Stimulated activated CD4-positive, alpha-beta T cell treated with anti-CD3 and anti-CD28 coated beads, Interleukin-15, amount 100 ng/mL, for 48 hours (primary cell): ENCODE data around the gene PMPCA.
A peak's percentile ranks its signal among the peaks of the same experiment; 100 is the strongest.
"Not testable (repeated sequence)": the region's sequence is repeated elsewhere in the genome, so short reads cannot be mapped to it uniquely, and the experiment has no call there.

Experiments used
- DNase-seq, 2 donors: peaks; one replicate each; pipeline ENCODE4 v3.0.0-alpha.2; 2020; ENCODE audit warnings: low read depth in 2 of 2

The PMPCA gene

DNA sequence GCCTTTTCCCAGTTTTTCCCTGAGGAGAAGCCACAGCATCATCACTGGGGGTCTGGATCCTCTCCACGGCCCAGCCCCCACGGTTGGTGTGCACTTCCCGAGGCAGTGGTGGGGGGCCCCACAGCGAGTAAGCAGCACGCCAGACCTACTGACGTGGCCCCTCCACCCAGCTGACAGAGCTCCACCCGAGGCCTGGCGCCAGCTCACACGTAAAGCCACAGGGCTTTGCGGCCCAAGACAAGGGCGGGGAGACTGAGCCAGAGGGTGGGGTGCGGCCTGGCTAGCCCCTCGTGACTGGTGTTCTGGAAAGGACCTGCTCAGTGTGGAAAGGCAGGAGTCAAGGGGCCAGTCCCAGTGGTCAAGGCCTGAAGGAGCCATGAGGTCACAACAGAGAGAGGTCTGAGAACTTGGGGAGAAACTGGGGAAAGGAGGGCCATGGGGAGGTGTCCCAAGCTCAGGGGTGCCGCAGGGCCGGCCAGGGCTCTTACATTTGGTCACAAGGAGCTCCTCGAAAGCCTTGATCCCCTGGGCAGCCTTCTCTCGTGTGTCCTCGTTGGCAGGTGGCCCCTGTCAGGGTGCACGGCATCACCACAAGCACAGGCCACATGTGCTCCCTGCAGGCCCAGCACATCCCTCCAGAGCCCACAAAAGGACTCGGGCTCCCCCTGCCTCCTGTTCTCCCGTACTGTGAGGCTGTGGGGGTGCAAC lies 16.0 kb upstream of the PMPCA start:
- no peak for DNase-seq

GRCh38 chr9:136395020-136395340 lies 15.5 kb upstream of the PMPCA start:
- no peak for DNase-seq

DNA sequence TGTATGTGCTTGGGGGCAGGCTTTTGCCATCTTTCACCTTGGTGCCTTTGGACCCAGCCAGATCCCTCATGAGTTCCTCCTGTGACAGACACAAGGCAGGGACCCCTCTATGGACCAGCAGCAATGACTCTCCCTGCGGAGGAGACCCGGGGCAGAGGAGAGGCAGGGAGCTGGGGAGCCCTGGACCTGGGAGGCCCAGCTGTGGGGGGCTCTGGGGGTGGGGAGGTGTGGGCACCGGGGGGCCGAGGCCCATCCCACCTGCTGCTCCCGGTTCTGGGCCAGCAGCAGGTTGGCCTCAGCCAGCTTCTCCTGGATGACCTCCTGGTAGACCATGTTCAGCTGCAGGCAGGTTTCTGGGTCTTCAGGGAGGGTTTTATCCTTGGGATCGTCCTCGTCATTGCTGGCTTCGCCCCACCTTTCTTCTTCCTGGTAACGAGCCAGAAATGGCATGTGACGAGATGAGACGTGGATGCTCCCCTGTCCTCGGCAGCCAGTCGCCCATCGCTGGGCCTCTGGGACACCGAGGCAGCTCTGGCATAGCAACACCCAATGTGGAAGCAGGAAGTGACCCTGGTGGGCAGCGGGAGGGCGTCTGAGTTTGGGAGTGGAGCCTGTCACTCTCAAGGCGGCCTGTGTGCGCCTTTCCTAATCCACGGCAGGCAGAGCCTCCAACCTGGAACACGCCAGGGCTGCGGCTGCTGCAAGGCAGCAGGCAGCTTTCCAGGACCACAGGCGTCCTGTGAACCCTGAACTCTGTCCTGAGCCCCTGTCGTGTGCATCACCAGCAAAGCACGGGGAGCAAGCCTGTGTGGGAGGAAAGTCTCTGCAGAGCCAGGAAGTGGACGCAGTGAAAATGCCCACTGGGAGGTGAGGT lies 14.9 kb upstream of the PMPCA start:
- no peak for DNase-seq

DNA sequence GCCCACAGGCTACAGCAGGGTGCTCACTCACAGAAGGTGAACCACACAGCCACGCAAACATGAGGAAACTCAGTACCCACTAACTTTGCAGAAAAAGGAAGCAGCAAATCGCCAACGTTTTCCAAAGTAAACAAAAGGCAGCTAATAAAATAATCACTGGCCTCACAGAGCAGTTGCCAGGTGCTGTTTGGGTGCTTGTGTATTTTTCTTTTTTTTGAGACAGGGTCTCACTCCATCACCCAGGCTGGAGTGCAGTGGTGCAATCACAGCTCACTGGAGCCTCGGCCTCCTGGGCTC lies 14.3 kb upstream of the PMPCA start:
- DNase-seq, result no peak

DNA sequence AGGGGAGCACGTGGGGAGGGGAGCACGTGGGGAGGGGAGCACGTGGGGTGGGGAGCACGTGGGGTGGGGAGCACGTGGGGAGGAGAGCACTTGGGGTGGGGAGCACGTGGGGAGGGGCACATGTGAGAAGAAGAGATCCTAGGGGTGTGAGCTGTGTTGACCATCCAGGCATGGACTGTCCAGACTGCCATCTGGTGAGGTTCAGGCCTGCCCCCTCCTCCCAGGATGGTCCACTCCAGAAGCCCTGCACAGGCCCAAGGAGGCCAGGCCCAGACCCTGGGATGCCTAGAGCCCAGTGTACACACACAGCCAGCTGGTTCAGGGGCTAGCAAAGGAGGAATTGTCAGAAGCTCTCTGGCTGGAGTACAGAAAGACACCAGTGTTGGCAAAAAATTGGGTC lies 12.8 kb upstream of the PMPCA start:
- no peak for DNase-seq

DNA sequence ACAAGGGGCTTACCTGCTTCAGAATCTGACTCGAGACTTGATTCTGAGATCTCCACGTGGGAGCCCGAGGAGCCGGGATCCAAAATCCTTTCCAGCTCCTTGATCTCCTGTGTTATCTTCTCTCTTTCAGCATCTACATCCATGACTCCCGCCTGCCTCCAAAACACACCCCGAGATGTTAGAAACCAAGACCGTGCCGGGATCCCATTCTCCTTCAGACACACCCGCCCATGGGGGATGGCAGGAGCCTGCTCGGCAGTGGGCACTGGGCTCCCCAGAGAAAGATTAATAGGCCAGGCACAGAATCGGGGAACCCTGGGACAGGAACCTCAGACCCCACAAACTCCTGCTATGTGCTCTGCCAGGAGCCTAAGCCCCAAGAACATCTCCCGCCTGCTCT lies 12.2 kb upstream of the PMPCA start:
- no peak for DNase-seq

GRCh38 chr9:136399176-136400037 lies 11.1 kb upstream of the PMPCA start:
- DNase-seq, result no peak

GRCh38 chr9:136400038-136400834 lies 10.2 kb upstream of the PMPCA start, which contains the start of gene SNAPC4:
Gene SNAPC4 (minus strand): TSS chr9:136400170. CDS start chr9:136398428, 1,742 bp downstream.
- peak; percentile 75 to 83 for DNase-seq

- no peak for DNase-seq
Measured at GRCh38 chr9:136401173-136401922, 9.1 kb upstream of the PMPCA start.

DNA sequence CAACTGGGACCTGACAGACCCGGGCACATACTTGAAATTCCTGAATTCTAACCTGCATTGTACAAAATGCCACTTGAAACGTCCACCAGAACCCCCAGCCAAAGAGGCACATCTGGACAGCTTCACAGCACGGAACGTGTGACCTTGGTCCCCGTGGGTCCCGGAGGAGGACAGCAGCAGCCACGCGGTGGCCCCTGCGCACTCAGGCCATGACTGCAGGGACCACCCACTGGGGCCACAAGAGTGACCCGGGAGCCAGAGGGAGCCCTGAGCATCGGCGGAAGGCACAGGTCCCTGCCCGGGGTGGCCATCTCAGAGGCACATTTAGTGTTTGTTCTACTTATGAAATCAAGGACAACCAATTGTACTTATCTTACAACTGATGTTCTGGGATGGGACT lies 8.4 kb upstream of the PMPCA start:
- DNase-seq, result no peak

DNA sequence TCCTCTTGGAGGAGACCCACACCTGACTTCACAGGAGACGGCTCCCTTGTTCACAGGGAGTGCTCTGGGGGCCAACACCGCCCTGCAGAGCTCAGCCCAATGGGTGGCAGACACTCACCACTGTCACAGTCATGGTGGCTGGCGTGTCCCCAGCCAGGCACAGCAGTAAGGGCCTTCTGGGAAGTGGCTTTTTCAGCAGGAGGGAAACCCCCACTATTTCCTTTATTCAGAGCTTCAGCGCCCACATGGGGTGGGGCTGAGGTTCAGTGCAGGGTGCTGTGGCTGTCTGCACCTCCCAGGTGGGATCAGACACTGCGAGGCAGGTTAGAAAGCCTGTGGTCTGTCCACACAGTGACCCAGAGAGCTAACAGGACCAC lies 6.9 kb upstream of the PMPCA start:
- peak; percentile 61 to 67 for DNase-seq

DNA sequence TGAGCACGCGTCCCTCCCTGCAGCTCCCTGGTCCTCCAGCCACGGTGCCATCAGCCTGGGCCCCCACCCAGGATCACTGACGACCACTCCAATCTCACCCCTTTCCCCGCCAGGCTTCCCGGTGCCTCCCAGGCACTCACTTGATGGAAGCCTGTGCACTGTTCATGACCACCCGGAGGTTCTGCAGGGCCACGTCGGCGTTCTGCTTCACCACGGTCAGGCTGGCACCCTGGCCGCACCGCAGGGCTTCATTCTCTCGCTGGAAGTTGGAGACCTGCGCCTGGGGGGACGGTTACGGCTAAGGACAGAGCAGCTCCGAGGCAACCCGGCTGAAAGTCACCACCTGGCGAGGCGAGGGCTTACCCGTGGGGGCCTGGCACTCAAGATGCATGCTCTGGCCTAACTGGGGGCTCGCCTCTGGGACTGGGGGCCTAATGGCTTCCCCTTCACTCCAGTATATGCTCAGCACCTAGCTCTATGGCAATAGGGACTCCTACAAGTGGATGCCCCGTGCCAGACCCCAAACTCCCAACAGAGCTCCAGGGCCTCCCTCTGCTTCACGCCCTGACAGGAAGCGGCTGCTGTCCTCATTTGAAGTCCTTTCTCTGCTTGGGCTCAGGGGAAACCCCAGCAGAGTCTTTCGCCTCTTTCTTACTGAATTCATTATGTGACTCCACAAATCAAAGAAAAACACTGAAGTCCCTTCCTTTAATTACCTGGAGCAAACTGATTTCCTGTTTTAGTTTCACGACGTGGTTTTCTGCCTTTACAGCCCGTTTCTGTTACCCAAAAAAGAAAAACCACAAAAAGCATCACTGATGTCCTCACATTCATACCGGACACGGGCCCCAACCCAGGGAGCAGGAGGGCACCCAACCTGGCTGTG lies 6.3 kb upstream of the PMPCA start:
- DNase-seq, result peak in 1 of 2 donors; percentile 42

DNA sequence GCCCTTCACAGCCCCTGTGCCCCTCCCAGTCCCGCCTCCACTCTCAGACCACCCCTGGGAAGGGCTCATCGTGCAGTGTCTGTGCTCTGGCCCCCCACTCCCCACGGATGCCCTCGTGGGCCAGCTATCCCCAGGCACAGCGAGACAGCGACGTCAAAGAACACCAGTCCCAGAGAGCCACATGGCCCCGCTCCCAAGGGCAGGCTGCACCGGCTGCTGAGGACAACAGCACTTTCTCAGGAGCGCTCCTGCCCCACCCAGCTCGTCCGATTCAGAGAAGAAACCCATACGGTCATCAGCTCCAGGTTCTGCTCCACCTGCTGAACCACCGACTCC lies 5.7 kb upstream of the PMPCA start:
- no peak for DNase-seq

DNA sequence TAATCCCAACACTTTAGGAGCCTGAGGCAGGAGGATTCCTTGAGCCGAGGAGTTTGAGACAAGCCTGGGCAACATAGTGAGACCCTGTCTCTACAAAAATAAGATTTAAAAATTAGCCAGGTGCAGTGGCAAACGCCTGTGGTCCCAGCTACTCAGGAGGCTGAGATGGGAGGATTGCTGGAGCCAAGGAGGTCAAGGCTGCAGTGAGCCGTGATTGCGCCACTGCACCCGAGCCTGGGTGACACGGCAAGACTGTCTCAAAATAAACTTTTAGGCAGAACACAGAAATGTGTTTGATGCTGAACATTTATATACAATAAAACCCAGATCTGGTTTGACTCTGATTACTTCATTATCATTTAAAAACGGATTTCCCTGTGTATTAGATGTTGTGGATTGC lies 5.0 kb upstream of the PMPCA start:
- DNase-seq, result no peak

DNA sequence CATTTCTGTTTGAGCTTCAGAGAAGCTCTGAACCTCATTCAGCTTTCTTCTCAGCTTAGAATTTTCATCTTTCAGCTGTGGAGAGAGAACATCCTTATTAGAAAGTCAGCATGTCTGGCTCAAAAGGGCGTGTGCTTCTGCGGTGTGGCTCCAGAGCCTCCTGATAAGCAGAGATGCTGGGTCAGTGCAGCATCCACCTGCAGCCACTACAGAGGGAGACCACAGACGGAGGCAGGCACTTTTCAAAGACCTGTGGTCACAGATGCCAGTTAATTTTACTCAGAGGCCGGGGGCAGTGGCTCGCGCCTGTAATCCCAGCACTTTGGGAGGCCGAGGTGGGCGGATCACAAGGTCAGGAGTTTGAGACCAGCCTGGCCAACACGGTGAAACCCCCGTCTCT lies 4.6 kb upstream of the PMPCA start:
- DNase-seq, result not testable (repeated sequence)

GRCh38 chr9:136407061-136407460 lies 3.4 kb upstream of the PMPCA start:
- not testable (repeated sequence) for DNase-seq

- no peak for DNase-seq
Measured at GRCh38 chr9:136407911-136408310, 2.5 kb upstream of the PMPCA start.

DNA sequence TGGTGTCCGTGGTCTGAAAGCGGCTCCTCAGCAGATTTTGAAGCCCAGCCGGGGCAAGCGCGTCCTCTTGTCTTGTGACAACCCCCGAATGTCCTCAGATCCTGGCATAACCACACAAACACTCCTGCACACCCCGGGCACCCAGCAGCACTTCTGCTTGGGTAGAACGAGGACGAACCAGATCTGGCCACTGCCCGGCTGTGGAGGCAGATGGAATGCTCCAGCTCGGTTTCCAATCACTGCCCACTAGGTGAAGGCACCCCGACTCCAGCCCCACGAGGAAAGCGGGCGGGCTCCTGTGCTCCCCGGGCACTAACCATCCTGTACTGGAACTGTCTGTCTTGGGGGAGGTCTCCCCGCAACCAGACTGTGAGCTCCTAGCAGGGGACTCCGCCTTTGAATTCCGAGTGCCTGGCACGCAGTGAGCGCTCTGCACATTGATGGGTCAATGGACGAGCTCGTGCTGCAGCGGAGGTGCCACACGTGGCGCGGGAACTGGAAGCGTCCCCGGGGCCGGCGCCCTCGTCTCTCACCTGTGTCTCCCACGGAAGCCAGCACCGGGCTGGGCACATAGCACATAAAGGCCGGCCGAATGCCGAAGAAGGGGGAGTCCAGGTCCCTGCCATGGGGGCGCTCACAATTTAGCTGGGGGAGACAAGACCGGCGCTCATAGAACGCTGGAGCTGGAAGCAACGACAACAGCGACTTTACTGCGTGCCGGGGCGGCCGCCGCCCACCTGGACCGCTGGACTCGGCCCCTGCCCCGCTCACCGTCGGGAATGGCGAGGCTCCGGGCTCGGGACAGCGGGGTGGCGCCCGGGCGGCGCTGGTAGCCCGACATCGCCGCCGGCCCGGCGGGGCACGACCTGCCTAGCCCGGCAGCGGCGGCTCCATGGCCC lies 652 bp upstream of the PMPCA start:
- DNase-seq, result no peak

DNA sequence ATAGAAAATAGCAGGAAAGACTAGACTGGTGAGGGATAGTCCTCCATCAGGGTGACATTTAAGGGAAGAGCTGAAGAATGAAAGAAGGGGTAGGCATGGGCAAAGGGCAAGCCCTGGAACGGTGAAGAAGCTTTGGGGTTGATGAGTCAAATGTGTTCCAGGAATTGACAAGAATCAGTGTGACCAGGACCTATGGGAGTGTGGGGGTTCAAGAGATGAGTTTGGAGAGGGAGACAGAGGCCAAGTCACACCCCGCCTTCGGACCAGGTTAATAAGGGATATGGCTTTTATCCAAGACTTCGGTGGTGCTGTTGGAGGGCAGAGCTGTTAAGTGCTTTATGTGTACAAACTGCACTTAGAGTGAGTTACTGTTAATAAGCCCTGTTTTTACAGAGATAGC lies 920 bp downstream of the PMPCA start:
- no peak for DNase-seq
